GM06990 (cell line): Measurements from ENCODE around the gene PAM16.

Experiments
- DNase-seq: peaks from one replicate; pipeline ENCODE4 v3.0.0-alpha.2; 2011; ENCODE audit not compliant: insufficient read length; ENCODE audit errors: extremely low read depth
- H3K27me3 ChIP-seq: replicated peaks from 2 replicates; pipeline ENCODE4 v1.6.0; 2011; ENCODE audit warnings: low read length; ENCODE audit not compliant: control insufficient read depth, insufficient read depth
- H3K36me3 ChIP-seq: 2 replicates; pipeline ENCODE4 v1.5.1; 2011; ENCODE audit warnings: low read length; ENCODE audit not compliant: control insufficient read depth, insufficient read depth
- H3K4me3 ChIP-seq: replicated peaks from 2 replicates; pipeline ENCODE4 v1.5.1; 2011; ENCODE audit warnings: low read depth, mild to moderate bottlenecking, control low read depth, low read length
- TF ChIP-seq, protein P1 (sequence below): IDR thresholded peaks from 2 replicates; pipeline ENCODE4 v1.5.1; 2011; ENCODE audit warnings: low read length, control low read depth, mild to moderate bottlenecking, inconsistent platforms; ENCODE audit not compliant: insufficient read depth, poor library complexity, severe bottlenecking

Gene PAM16

DNA sequence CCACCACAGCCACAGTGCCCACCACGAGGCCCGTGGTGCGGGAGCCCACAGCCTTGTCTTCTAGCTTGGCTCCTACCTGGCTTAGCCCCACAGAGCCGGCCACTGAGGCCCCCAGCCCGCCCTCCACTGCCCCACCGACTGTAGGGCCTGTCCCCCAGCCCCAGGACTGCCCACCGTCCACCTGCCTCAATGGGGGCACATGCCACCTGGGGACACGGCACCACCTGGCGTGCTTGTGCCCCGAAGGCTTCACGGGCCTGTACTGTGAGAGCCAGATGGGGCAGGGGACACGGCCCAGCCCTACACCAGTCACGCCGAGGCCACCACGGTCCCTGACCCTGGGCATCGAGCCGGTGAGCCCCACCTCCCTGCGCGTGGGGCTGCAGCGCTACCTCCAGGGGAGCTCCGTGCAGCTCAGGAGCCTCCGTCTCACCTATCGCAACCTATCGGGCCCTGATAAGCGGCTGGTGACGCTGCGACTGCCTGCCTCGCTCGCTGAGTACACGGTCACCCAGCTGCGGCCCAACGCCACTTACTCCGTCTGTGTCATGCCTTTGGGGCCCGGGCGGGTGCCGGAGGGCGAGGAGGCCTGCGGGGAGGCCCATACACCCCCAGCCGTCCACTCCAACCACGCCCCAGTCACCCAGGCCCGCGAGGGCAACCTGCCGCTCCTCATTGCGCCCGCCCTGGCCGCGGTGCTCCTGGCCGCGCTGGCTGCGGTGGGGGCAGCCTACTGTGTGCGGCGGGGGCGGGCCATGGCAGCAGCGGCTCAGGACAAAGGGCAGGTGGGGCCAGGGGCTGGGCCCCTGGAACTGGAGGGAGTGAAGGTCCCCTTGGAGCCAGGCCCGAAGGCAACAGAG, 31.0 kb upstream of the PAM16 start:
- no peak overlapping the region for H3K4me3 ChIP-seq
- peaks cover 34% of the 10 kb centered on the region for H3K36me3 ChIP-seq
- no peaks in the 10 kb centered on the region for H3K27me3 ChIP-seq
- DNase-seq, result no peak
- TF ChIP-seq, protein P1, sequence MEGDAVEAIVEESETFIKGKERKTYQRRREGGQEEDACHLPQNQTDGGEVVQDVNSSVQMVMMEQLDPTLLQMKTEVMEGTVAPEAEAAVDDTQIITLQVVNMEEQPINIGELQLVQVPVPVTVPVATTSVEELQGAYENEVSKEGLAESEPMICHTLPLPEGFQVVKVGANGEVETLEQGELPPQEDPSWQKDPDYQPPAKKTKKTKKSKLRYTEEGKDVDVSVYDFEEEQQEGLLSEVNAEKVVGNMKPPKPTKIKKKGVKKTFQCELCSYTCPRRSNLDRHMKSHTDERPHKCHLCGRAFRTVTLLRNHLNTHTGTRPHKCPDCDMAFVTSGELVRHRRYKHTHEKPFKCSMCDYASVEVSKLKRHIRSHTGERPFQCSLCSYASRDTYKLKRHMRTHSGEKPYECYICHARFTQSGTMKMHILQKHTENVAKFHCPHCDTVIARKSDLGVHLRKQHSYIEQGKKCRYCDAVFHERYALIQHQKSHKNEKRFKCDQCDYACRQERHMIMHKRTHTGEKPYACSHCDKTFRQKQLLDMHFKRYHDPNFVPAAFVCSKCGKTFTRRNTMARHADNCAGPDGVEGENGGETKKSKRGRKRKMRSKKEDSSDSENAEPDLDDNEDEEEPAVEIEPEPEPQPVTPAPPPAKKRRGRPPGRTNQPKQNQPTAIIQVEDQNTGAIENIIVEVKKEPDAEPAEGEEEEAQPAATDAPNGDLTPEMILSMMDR, result no peak

DNA sequence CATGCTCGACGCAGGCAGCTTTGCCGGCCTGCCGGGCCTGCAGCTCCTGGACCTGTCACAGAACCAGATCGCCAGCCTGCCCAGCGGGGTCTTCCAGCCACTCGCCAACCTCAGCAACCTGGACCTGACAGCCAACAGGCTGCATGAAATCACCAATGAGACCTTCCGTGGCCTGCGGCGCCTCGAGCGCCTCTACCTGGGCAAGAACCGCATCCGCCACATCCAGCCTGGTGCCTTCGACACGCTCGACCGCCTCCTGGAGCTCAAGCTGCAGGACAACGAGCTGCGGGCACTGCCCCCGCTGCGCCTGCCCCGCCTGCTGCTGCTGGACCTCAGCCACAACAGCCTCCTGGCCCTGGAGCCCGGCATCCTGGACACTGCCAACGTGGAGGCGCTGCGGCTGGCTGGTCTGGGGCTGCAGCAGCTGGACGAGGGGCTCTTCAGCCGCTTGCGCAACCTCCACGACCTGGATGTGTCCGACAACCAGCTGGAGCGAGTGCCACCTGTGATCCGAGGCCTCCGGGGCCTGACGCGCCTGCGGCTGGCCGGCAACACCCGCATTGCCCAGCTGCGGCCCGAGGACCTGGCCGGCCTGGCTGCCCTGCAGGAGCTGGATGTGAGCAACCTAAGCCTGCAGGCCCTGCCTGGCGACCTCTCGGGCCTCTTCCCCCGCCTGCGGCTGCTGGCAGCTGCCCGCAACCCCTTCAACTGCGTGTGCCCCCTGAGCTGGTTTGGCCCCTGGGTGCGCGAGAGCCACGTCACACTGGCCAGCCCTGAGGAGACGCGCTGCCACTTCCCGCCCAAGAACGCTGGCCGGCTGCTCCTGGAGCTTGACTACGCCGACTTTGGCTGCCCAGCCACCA, 30.2 kb upstream of the PAM16 start:
- peaks cover 30% of the 10 kb centered on the region for H3K36me3 ChIP-seq
- H3K4me3 ChIP-seq, result no peak overlapping the region
- TF ChIP-seq, protein P1, result no peak
- H3K27me3 ChIP-seq, result no peaks in the 10 kb centered on the region
- no peak for DNase-seq

DNA sequence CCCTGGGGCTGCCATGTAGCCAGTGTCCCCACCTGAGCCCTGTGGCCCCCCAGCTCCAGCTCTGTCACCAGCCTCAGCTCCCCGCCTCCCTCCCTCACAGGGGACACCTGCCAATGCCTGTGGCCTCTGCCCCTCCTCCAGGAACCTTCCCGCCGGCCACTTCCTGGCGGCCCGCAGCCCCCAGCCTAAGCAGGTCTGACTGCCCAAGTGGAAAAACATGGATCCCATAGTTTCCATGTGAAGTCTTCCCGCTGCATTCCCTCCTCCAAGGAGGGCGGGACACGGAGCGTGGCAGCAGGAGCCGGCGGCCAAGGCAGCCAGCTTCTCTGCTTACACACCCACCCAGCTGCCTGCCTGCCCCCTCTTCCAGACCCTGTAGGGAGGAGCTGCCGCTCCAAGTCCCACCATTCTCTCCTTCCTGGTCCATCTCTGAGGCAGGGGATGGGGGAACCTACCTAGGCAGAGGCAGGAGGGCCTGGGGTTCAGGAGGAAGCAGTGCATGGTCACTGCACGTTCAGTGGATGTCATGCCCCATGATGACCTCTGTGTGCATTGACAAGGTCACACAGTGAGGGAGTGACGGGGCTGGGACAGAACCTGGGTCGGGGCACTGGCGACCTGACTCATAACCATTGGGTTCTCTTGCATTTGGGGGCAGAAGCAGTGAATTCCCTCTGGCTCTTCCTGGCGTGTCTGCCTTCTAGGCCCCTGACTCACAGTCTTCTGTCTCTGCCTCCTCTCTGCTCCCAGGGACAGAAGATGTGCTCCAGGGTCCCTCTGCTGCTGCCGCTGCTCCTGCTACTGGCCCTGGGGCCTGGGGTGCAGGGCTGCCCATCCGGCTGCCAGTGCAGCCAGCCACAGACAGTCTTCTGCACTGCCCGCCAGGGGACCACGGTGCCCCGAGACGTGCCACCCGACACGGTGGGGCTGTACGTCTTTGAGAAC, 29.3 kb upstream of the PAM16 start:
- H3K36me3 ChIP-seq, result peaks cover 24% of the 10 kb centered on the region
- TF ChIP-seq, protein P1, result no peak

DNA sequence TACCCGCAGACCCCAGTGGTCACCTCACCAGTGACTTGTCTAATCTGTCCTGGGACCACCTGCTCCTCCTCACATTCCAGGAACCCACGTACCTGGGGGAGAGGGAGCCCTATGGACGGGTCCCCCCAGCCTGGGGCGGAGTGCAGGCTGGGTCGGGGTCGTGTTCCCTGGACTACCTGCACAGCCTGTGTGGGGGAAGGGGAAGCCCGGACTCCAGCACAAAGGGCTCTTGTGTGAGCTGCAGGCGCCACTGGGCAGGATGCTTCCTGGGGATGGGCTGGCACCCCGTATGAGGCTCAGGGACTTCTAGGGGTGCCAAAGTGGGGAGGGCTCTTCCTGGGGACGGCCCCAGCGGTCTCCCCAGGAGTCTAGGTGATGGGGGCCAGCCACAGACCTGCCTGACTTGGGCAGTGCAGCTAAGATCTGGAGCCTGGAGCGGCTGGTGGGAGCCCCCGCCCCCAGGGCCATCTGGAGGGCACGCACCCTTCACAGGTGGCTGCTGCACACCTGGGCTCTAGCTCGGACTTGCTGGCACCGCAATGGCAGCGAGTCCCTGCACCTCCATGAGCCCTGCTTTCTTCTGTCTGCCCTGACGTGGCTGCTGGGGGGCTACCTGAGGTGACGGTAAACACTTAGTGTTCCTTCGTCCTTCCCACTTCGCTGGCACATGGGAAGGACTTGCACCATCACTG, 28.0 kb upstream of the PAM16 start:
- no peak for DNase-seq
- peaks cover 20% of the 10 kb centered on the region for H3K36me3 ChIP-seq
- no peaks in the 10 kb centered on the region for H3K27me3 ChIP-seq
- TF ChIP-seq, protein P1, result no peak
- no peak overlapping the region for H3K4me3 ChIP-seq

More for the DNA sequence above, 29.3 kb upstream of the PAM16 start:
- no peak for DNase-seq
- no peaks in the 10 kb centered on the region for H3K27me3 ChIP-seq
- H3K4me3 ChIP-seq, result no peak overlapping the region

DNA sequence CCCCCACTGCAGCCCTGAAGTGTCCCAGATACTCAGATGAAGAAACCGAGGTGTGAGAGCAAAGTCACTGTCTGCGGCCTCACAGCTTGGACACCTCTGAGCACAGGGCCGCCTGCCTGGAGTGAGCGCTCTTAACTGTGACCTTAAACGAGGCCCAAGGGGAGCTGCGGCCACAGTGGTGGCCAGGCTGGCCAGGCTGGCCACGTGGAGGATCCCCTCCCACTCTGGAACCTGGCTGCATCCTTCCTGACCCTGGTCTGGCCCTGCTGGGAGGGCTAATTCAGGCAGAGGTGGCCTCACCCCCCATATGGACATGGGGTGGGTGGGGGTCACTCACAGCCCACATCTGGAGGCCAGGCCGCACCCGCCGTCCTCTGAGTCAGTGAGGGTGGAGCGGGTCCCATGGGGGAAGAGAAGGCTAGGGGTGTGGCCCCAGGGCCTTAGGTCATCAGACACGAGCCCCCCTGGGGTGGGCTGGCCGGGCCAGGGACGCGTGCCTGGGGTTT, 27.1 kb upstream of the PAM16 start:
- no peak for DNase-seq
- TF ChIP-seq, protein P1, result no peak
- Histone ChIP-seq H3K4me3 (no peak overlapping the region), H3K36me3 (peaks cover 14% of the 10 kb centered on the region), H3K27me3 (no peaks in the 10 kb centered on the region)
